HG03060 (cell line): ENCODE results near the gene KCNA10.

ENCODE experiments used
- ATAC-seq: cut with Tn5 transposase; IDR thresholded peaks from one replicate; pipeline ENCODE4 v1.9.1; 2021; ENCODE audit warnings: low read depth, moderate number of reproducible peaks; ENCODE audit not compliant: unreplicated experiment

The KCNA10 gene

GRCh38 chr1:110481968-110482623, 36.9 kb downstream of the KCNA10 start:
- ATAC-seq: no peak

GRCh38 chr1:110480356-110481096, 38.4 kb downstream of the KCNA10 start:
- no peak for ATAC-seq

GRCh38 chr1:110478886-110479285, 40.1 kb downstream of the KCNA10 start:
- ATAC-seq: no peak

GRCh38 chr1:110477967-110478640, 40.9 kb downstream of the KCNA10 start:
- ATAC-seq: no peak

GRCh38 chr1:110477445-110477957, 41.5 kb downstream of the KCNA10 start:
- no peak for ATAC-seq

- ATAC-seq: no peak
These were observed 41.9 kb downstream of the KCNA10 start for GRCh38 chr1:110477041-110477440.

GRCh38 chr1:110476028-110476765, 42.8 kb downstream of the KCNA10 start:
- ATAC-seq: no peak

GRCh38 chr1:110475362-110476027, 43.5 kb downstream of the KCNA10 start:
- ATAC-seq: no peak

GRCh38 chr1:110474444-110474843, 44.5 kb downstream of the KCNA10 start:
- no peak for ATAC-seq

GRCh38 chr1:110472546-110472945, 46.4 kb downstream of the KCNA10 start:
- no peak for ATAC-seq

GRCh38 chr1:110471131-110471530, 47.8 kb downstream of the KCNA10 start:
- no peak for ATAC-seq
